Cardiac septum (tissue), 1 donor: ENCODE data around the gene CCDC136. TPM values are rescaled to one million over a fixed set of nuclear protein-coding genes. Genes with fewer than 3 reads are reported as not detected.

Experiments used
- DNase-seq: peaks from one replicate; pipeline ENCODE4 v3.0.0-alpha.2; 2020; ENCODE audit warnings: low spot score
- intact Hi-C: fragments of 100-400 bp; cut with DNase I; formaldehyde crosslinking; loops from one replicate; pipeline ENCODE4 v1.14.0; 2022
- long read RNA-seq: library from polyadenylated mRNA; unstranded; transcript quantifications from one replicate; pipeline ENCODE4 v2.0.0, GENCODE V29; 2021
- total RNA-seq: library from RNA; stranded (reverse); fragmentation: NEBNext Ultra II Directional; extraction: Animal tissue kit (Norgen Biotek cat#: 25700); gene quantifications from one replicate; pipeline ENCODE4 v1.2.1, GENCODE V29; 2021
- donor health status: DM: no; HTN: no; CAD: no.

CCDC136 gene
- 14.5 TPM for total RNA-seq
- long read RNA-seq, partial matches to known transcripts: 2 of 13 reads
- long read RNA-seq, other reads (novel, unspliced or antisense): 11 of 13 reads

- intact Hi-C loops: loop anchor here (5.0 kb wide), 2 partner anchors 36 to 91 kb away; no protein-coding TSS in a partner anchor
- peak; percentile 80 for DNase-seq
Measured at GRCh38 chr7:128791121-128791971, at the start of gene CCDC136. CCDC136 (plus strand) TSS chr7:128791968; CDS start chr7:128792412, 444 bp downstream.

GRCh38 chr7:128742206-128742605 is 49.6 kb upstream of the CCDC136 start:
- no peak for DNase-seq
- intact Hi-C loops: no loop called here

- no peak for DNase-seq
- intact Hi-C loops: no loop called here
Measured at GRCh38 chr7:128743112-128743772, 48.5 kb upstream of the CCDC136 start.

GRCh38 chr7:128744366-128744905 is 47.3 kb upstream of the CCDC136 start:
- intact Hi-C loops: no loop called here
- no peak for DNase-seq

GRCh38 chr7:128745706-128746105 is 46.1 kb upstream of the CCDC136 start:
- no peak for DNase-seq
- intact Hi-C loops: no loop called here

GRCh38 chr7:128747327-128748079 is 44.3 kb upstream of the CCDC136 start:
- no peak for DNase-seq
- intact Hi-C loops: no loop called here

- intact Hi-C loops: no loop called here
- DNase-seq: no peak
Measured at GRCh38 chr7:128752251-128752650, 39.5 kb upstream of the CCDC136 start.

- intact Hi-C loops: loop anchor here (5.0 kb wide), 1 partner anchor 72 kb away; no protein-coding TSS in a partner anchor
- no peak for DNase-seq
Measured at GRCh38 chr7:128755075-128755818, 36.5 kb upstream of the CCDC136 start.

GRCh38 chr7:128755819-128756476 is 35.8 kb upstream of the CCDC136 start:
- no peak for DNase-seq
- intact Hi-C loops: loop anchor here (5.0 kb wide), 1 partner anchor 71 kb away; no protein-coding TSS in a partner anchor

GRCh38 chr7:128757203-128757602 is 34.6 kb upstream of the CCDC136 start:
- intact Hi-C loops: loop anchor here (5.0 kb wide), 1 partner anchor 70 kb away; no protein-coding TSS in a partner anchor
- DNase-seq: no peak

- DNase-seq: no peak
- intact Hi-C loops: loop anchor here (5.0 kb wide), 1 partner anchor 69 kb away; no protein-coding TSS in a partner anchor
Measured at GRCh38 chr7:128758553-128758952, 33.2 kb upstream of the CCDC136 start.

GRCh38 chr7:128759242-128759641 is 32.5 kb upstream of the CCDC136 start:
- intact Hi-C loops: loop anchor here (5.0 kb wide), 1 partner anchor 68 kb away; no protein-coding TSS in a partner anchor
- DNase-seq: no peak

GRCh38 chr7:128763541-128763940 is 28.2 kb upstream of the CCDC136 start:
- intact Hi-C loops: no loop called here
- DNase-seq: no peak

GRCh38 chr7:128767475-128768110 is 24.2 kb upstream of the CCDC136 start:
- intact Hi-C loops: no loop called here
- no peak for DNase-seq

- intact Hi-C loops: no loop called here
- no peak for DNase-seq
Measured at GRCh38 chr7:128770233-128770632, 21.5 kb upstream of the CCDC136 start.

- DNase-seq: no peak
- intact Hi-C loops: no loop called here
Measured at GRCh38 chr7:128773604-128774003, 18.2 kb upstream of the CCDC136 start.

GRCh38 chr7:128774029-128774689 is 17.6 kb upstream of the CCDC136 start:
- intact Hi-C loops: no loop called here
- no peak for DNase-seq
